HepG2 (cell line): ENCODE results near the gene TATDN2. TPM values are rescaled to one million over a fixed set of nuclear protein-coding genes. Genes with fewer than 3 reads are reported as not detected.

Experiments
- ATAC-seq: fragments of 200-7000 bp; cut with Tn5 transposase; 3 replicates; pipeline ENCODE4 v1.9.1; 2020; ENCODE audit warnings: mild to moderate bottlenecking, moderate library complexity
- BruUV-seq: library from RNA; stranded (reverse); fragments of 400-500 nt; replicated peaks from 2 replicates; lab custom pipeline; 2021; lab: Mats Ljungman, UMichigan
- CTCF ChIA-PET: fragments of 300-600 bp; formaldehyde crosslinking; extraction: SDS; loops from one replicate; lab custom pipeline; 2021; ENCODE audit warnings: low total read pairs, inconsistent platforms, low intra/inter-chr PET ratio; lab: Yijun Ruan, JAX
- POLR2A ChIA-PET: fragments of 350-600 bp; sonication (Branson Sonifier 250); formaldehyde crosslinking; loops from one replicate; lab custom pipeline; 2020; ENCODE audit warnings: antibody characterized with exemption, inconsistent platforms; lab: Yijun Ruan, JAX
- DNase-seq: peaks from one replicate; pipeline ENCODE4 v3.0.0-alpha.2; 2015; ENCODE audit warnings: low spot score
- FAIRE-seq: peaks from 3 replicates; lab custom pipeline; 2011; peaks lifted over from hg19 to GRCh38; lab: Jason Lieb, UNC
- H2AFZ ChIP-seq: one replicate; pipeline ENCODE4 v1.6.1; 2011; ENCODE audit warnings: low read length, inconsistent platforms
- H3K27ac ChIP-seq: fragments of 300-600 bp; 3 replicates; pipeline ENCODE4 v1.8.0; 2011; ENCODE audit warnings: mixed run types, mild to moderate bottlenecking, mixed read lengths, low read length, inconsistent platforms; ENCODE audit not compliant: insufficient read depth; ENCODE audit errors: extremely low read length
- H3K27me3 ChIP-seq, 2 experiments: fragments of 200-600 bp in 1 of 2; 2 replicates in 1 of 2; 3 replicates in 1 of 2; pipeline versions ENCODE4 v1.6.0 to v1.8.0; 2011; ENCODE audit warnings: low read length in 2 of 2, mild to moderate bottlenecking in 2 of 2, moderate library complexity in 2 of 2, inconsistent platforms in 1 of 2; ENCODE audit not compliant: insufficient read depth in 2 of 2, control insufficient read depth in 1 of 2
- H3K36me3 ChIP-seq, 2 experiments: fragments of 200-600 bp in 1 of 2; replicated peaks in 1 of 2; 2 replicates in 1 of 2; 3 replicates in 1 of 2; pipeline versions ENCODE4 v1.5.1 to v1.8.0; 2011; ENCODE audit warnings: low read length in 2 of 2, inconsistent platforms in 1 of 2; ENCODE audit not compliant: insufficient read depth in 2 of 2, control insufficient read depth in 1 of 2
- H3K4me1 ChIP-seq: 2 replicates; pipeline ENCODE4 v1.5.1; 2012; ENCODE audit warnings: low read length, inconsistent platforms; ENCODE audit not compliant: insufficient read depth
- H3K4me2 ChIP-seq: 2 replicates; pipeline ENCODE4 v1.6.0; 2011; ENCODE audit warnings: low read depth, low read length, inconsistent platforms
- H3K4me3 ChIP-seq, 3 experiments: fragments of 200-600 bp in 1 of 3; sonication (generic), shearing (Covaris generic) in 1 of 3; replicated peaks in 1 of 3; 2 replicates each; pipeline ENCODE4 v1.5.1; 2011 to 2016; ENCODE audit warnings: low read length in 3 of 3, inconsistent platforms in 2 of 3, low read depth in 2 of 3, mild to moderate bottlenecking in 2 of 3, control low read depth in 1 of 3, mixed read lengths in 1 of 3; ENCODE audit not compliant: insufficient read depth in 1 of 3
- H3K79me2 ChIP-seq: one replicate; pipeline ENCODE4 v1.6.1; 2011; ENCODE audit warnings: low read length, inconsistent platforms; ENCODE audit not compliant: insufficient read depth
- H3K9ac ChIP-seq: 2 replicates; pipeline ENCODE4 v1.6.0; 2011; ENCODE audit warnings: mild to moderate bottlenecking, low read depth, low read length, inconsistent platforms; ENCODE audit not compliant: insufficient read depth
- H3K9me3 ChIP-seq: 2 replicates; pipeline ENCODE4 v1.5.1; 2012; ENCODE audit warnings: mild to moderate bottlenecking, low read length
- H4K20me1 ChIP-seq: 2 replicates; pipeline ENCODE4 v1.6.0; 2011; ENCODE audit warnings: inconsistent platforms, mild to moderate bottlenecking, low read length, moderate library complexity; ENCODE audit not compliant: insufficient read depth
- ELF4 ChIP-seq: sonication (generic); formaldehyde crosslinking; IDR thresholded peaks from 2 replicates; pipeline ENCODE4 v1.5.0; 2020; ENCODE audit warnings: missing genetic modification reagents, mild to moderate bottlenecking, moderate library complexity, borderline replicate concordance
- KMT2B ChIP-seq: IDR thresholded peaks from 2 replicates; pipeline ENCODE4 v1.6.1; 2016; ENCODE audit warnings: missing genetic modification reagents, missing compliant biosample characterization
- NR3C1 ChIP-seq: sonication (generic); formaldehyde crosslinking; IDR thresholded peaks from 2 replicates; pipeline ENCODE4 v1.4.0; 2020; ENCODE audit warnings: missing genetic modification reagents
- POLR2AphosphoS5 ChIP-seq: IDR thresholded peaks from 2 replicates; pipeline ENCODE4 v1.6.1; 2012; ENCODE audit warnings: low read depth, low read length
- RBM39 ChIP-seq: fragments of 200-400 bp; formaldehyde crosslinking; IDR thresholded peaks from one replicate; pipeline ENCODE4 v1.6.1; 2018; ENCODE audit warnings: antibody characterized with exemption, mild to moderate bottlenecking, low read depth, low read length; ENCODE audit not compliant: poor library complexity, severe bottlenecking
- ZBTB7A ChIP-seq: sonication (generic); formaldehyde crosslinking; IDR thresholded peaks from 2 replicates; pipeline ENCODE4 v1.8.0; 2022; ENCODE audit warnings: mild to moderate bottlenecking, missing genetic modification reagents
- ZFX ChIP-seq: sonication (generic); formaldehyde crosslinking; IDR thresholded peaks from 2 replicates; pipeline ENCODE4 v1.4.0; 2020; ENCODE audit warnings: mild to moderate bottlenecking, low read depth, missing genetic modification reagents, moderate library complexity
- WGBS: methylation state at CpG from one replicate; pipeline ENCODE4 v1.1.6; 2017; ENCODE audit warnings: low lambda C conversion rate; 5-methylcytosine and 5-hydroxymethylcytosine counted together
- in situ Hi-C: cut with HindIII; loops from 2 replicates; pipeline ENCODE4 v1.10.0; 2017; ENCODE audit warnings: low pct_unique_long_range_greater_than_20kb; ENCODE audit not compliant: extremely low pct_ligation_motif_present
- intact Hi-C: fragments of 100-400 bp; cut with micrococcal nuclease; formaldehyde crosslinking; loops from one replicate; pipeline ENCODE4 v1.10.0; 2022; ENCODE audit not compliant: unreplicated experiment
- polyA plus RNA-seq, 8 experiments: library from polyadenylated mRNA; depleted of rRNA in 3 of 8; stranded (reverse) in 7 of 8; unstranded in 1 of 8; fragments of >200 nt; fragmentation: Illumina TruSeq in 4 of 8; extraction: Trizol in 4 of 8; gene quantifications; 2 replicates each; pipeline versions ENCODE4 v1.2.1 to v1.2.3, GENCODE V29; 2011 to 2016; ENCODE audit warnings: low read depth in 4 of 8, missing spikeins in 1 of 8, mixed read lengths in 1 of 8; ENCODE audit not compliant: insufficient read depth in 1 of 8
- total RNA-seq, 5 experiments: library from RNA; depleted of rRNA; stranded (reverse); fragments of >200 nt; fragmentation: Illumina TruSeq; extraction: Trizol; gene quantifications; 2 replicates each; pipeline ENCODE4 v1.2.3, GENCODE V29; 2016; ENCODE audit warnings: low read depth in 1 of 5
- TF ChIP-seq, protein P1 (sequence below): sonication (generic); formaldehyde crosslinking; IDR thresholded peaks from 2 replicates; pipeline ENCODE4 v1.9.0; 2021; ENCODE audit warnings: missing genetic modification reagents, borderline replicate concordance
- TF ChIP-seq, protein P2 (sequence below): conservative IDR thresholded peaks from 2 replicates; pipeline ENCODE4 v1.6.1; 2018; ENCODE audit warnings: missing genetic modification reagents

Gene TATDN2
- total and polyA plus RNA-seq, 2 of the 13 experiments (the other 11 are each of a cell fraction or from before 2014, with no cell fraction given), result 12.1 to 21.9 TPM

DNA sequence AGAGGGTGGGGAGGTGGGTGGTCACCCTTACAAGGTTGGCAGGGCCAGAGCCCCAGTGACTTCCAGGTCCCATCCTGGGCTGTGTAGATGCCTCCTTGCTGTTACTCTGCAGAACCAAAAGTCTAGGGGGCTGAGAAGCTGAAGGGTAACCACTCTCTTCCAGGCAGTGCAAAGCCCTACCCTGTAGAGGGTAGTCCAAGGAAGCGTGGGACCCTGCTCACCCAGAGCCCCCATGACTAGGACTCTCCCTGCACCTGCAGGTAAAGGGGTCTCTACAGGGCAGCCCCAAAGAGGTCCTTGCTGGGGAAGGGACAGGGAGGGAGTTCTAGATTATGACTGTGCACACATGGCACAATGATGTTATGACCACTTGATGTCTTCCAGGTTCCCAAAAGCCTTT, 30.2 kb downstream of the TATDN2 start:
- no TSS peak for BruUV-seq
- no peaks in the 10 kb centered on the region for H3K9me3 ChIP-seq
- no peaks in the 10 kb centered on the region for H3K27me3 ChIP-seq
- intact Hi-C loops (no loop called here), in situ Hi-C loops (no loop called here)
- POLR2A ChIA-PET, result no interaction called here
- peaks cover 45 to 81% of the 10 kb centered on the region in 2 experiments for H3K36me3 ChIP-seq
- peaks cover under 1% of the 10 kb centered on the region; the same call in 1 of the 2 replicates for H3K4me1 ChIP-seq
- H3K9ac ChIP-seq, result no peak overlapping the region
- no peak overlapping the region for H3K4me3 ChIP-seq
- FAIRE-seq (no peak), ATAC-seq (no peak), DNase-seq (no peak)
- no peak overlapping the region for H2AFZ ChIP-seq
- peaks cover 24% of the 10 kb centered on the region for H4K20me1 ChIP-seq
- no peak overlapping the region for H3K4me2 ChIP-seq
- CTCF ChIA-PET, result no interaction called here
- TF ChIP-seq ELF4 (CRISPR knock-in tag), result no peak
- TF ChIP-seq ZFX (CRISPR knock-in tag), result no peak
- TF ChIP-seq POLR2AphosphoS5, result no peak
- TF ChIP-seq KMT2B (CRISPR knock-in tag), result no peak
- no peak for TF ChIP-seq NR3C1 (CRISPR knock-in tag)
- no peak for TF ChIP-seq RBM39
- TF ChIP-seq, protein P1, sequence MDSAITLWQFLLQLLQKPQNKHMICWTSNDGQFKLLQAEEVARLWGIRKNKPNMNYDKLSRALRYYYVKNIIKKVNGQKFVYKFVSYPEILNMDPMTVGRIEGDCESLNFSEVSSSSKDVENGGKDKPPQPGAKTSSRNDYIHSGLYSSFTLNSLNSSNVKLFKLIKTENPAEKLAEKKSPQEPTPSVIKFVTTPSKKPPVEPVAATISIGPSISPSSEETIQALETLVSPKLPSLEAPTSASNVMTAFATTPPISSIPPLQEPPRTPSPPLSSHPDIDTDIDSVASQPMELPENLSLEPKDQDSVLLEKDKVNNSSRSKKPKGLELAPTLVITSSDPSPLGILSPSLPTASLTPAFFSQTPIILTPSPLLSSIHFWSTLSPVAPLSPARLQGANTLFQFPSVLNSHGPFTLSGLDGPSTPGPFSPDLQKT (CRISPR knock-in tag), result no peak
- TF ChIP-seq, protein P2, sequence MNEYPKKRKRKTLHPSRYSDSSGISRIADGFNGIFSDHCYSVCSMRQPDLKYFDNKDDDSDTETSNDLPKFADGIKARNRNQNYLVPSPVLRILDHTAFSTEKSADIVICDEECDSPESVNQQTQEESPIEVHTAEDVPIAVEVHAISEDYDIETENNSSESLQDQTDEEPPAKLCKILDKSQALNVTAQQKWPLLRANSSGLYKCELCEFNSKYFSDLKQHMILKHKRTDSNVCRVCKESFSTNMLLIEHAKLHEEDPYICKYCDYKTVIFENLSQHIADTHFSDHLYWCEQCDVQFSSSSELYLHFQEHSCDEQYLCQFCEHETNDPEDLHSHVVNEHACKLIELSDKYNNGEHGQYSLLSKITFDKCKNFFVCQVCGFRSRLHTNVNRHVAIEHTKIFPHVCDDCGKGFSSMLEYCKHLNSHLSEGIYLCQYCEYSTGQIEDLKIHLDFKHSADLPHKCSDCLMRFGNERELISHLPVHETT (CRISPR knock-in tag), result no peak
- TF ChIP-seq ZBTB7A (CRISPR knock-in tag), result no peak
- H3K79me2 ChIP-seq, result peaks cover 26% of the 10 kb centered on the region
- 100% methylated on average over 1 of the region's 1 CpG for WGBS
- H3K27ac ChIP-seq, result no peak overlapping the region
